ENCODE data around the gene NPHS2.

GRCh38 chr1:179550746-179551682, 24.7 kb downstream of the NPHS2 start:
- TF ChIP-seq RAD21 (conservative IDR thresholded peaks at IDR 0.05) (no peak), CTCF (IDR thresholded peaks at IDR 0.05; ENCODE audit: poor library complexity, severe bottlenecking) (no peak), EZH2 (IDR thresholded peaks at IDR 0.05; ENCODE audit: borderline replicate concordance, insufficient read depth, low read length, poor library complexity, severe bottlenecking) (no peak), POLR2AphosphoS5 (IDR thresholded peaks at IDR 0.05) (no peak), REST (IDR thresholded peaks at IDR 0.05; ENCODE audit: borderline replicate concordance) (no peak), TAF1 (IDR thresholded peaks at IDR 0.05; ENCODE audit: low read depth) (no peak), MXI1 (conservative IDR thresholded peaks at IDR 0.05; ENCODE audit: poor library complexity, severe bottlenecking) (no peak), SMC3 (conservative IDR thresholded peaks at IDR 0.05; ENCODE audit: poor library complexity) (no peak), EP300 (conservative IDR thresholded peaks at IDR 0.05; ENCODE audit: poor library complexity, severe bottlenecking) (no peak)

Measured in neural cell (in vitro differentiated cells).